Fibroblast of skin of scalp (primary cell): ENCODE data around the gene SNX30.

Experiments used
- DNase-seq: peaks from one replicate; pipeline ENCODE4 v3.0.0-alpha.2; 2013

SNX30 gene

DNA sequence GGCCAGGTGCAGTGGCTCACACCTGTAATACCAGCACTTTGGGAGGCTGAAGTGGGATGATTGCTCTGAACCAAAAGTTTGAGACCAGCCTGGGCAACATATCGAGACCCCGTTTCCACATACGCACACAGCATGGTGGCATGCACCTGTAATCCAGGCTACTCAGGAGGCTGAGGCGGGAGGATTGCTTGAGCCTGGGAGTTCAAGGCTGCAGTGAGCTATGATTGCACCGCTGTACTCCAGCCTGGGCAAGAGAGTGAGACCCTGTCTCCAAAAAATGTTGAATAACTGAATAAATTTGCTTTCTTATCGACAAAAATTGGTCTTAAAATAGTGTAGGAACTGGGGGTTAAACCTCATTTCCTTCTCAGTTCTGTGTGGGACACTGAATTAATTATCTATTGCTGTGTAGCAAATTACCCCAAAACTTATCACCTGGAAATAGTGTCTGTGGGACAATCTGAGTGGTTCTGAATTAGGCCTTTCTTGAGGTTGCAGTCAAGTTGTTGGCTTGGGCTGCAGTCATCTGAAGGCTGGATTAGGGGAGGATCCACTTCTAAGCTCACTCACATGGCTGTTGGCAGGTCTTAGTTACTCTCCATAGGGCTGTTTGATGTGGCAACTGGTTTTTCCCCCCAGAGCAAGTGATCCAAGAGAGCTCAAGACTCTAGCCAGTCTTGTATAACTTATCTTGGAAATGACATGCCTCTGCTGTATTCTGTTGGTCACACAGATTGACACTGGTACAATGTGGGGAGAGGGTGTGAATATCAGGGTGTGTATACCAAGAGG is 2.0 kb downstream of the SNX30 start:
- DNase-seq, result no peak

DNA sequence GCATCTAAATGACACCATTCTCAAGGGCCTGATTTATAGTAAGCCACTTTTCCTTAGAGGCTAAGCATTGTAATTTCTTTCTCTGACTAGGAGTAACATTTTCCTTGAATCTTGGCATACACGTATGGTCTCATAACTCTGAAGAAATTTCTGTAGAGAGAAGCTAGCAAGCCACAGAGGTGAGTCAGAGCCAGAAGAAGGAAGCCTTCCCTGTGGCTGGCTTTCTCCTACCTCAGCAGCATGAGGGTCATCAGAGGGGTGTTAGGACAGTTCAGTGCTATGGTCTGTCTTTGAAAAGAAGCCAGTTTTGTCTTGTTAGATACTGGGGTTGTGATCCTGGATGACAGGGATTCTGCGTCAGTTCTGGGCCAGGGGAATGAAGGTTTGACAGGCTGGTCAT is 3.2 kb downstream of the SNX30 start:
- peak; percentile 80 for DNase-seq

GRCh38 chr9:112754578-112754977 is 4.0 kb downstream of the SNX30 start:
- peak; percentile 63 for DNase-seq

DNA sequence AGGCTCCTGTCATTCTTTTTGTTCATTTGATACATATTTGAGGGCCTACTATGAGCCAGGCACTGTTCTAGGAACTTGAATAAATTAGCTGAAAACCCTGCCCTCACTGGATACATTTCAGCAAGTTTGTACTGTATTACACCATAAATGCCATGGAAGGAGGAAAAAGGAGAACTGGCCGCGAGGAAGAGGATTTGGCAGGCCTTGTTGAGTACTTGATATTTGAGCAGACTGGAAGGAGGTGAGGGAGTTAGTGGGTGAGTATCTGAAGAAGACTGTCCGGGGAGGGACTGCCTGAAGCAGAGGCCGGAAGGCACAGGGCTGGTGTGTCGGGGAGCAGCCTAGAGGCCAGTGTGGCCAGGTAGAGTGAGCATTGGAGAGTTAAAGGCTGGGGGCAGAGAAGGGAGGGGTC is 4.5 kb downstream of the SNX30 start:
- DNase-seq, result no peak

DNA sequence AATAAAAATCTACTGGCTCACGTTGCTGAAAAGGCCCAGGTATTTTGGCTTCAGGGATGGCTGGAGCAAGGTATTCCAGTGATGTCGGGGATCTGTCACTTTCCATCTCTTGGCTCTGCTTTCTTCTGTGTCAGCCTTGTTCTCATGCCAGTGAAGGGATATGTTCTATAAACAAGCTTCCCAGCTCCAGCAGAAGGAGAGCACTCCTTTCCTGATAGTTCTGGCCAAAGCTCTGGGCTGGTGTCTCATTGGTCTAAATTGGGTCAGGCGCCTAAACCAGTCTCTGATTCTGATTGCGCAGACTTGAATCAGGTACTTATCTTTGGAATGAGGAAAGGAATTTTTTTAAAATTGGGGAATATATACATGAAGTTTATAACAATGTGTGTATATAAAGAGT is 5.1 kb downstream of the SNX30 start:
- no peak for DNase-seq

- DNase-seq, result no peak
Observed at GRCh38 chr9:112757282-112757883, 6.8 kb downstream of the SNX30 start.

GRCh38 chr9:112757940-112758339 is 7.4 kb downstream of the SNX30 start:
- DNase-seq, result no peak

GRCh38 chr9:112760821-112761220 is 10.3 kb downstream of the SNX30 start:
- no peak for DNase-seq

DNA sequence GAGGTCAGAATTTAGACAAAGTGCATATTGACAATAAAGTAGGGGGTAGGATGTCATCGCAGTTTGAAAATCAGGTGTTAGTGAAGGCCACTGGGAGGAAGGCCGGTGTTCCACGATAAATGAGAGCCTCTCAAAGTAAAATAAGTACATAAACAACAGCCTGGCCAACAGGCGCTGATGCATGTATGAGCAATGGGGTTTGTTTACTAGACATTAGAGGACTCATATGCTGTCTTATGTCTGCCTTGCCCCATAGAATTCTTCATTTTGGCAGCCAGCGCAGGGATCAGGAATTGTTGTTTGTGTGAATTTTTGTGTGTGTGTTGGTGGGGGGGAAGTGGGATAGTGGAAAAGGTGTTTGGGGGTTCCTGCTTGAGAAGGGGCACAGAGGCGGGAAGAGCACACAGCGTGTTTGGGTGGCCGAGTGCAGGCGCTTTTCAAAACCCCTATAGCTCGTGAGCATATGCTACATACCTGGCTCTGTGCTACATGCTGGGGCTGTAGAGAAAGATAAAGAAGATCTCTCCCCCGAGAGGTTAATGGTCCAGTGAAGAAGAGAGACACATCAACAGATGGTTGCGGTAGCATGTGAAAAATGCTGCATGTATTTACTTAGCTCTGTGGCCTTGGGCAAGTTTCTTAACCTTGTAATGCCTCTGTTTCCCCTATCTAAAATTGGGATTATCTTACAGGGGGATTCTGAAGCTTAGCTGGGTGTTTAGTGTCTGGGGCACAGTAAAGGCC is 11.5 kb downstream of the SNX30 start:
- DNase-seq, result no peak

- DNase-seq, result no peak
Observed at GRCh38 chr9:112762726-112763518, 12.4 kb downstream of the SNX30 start.

DNA sequence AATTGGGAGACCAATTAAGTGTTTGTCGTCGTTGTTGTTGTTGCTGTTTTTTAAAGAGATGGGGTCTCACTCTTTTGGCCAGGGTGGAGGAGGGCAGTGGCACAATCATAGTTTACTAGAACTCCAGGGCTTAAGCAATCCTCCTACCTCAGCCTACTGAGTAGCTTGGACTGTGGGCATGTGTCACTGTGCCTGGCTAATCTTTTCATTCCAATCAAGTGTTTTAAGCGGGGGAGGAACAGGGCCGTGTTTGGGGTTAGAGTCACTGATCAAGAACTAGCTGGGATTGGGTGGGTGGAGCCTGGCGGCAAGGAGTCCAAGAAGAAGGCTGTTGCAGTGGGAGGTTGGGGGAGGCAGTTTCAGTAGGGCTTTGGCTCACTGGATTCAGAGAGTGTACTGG is 13.8 kb downstream of the SNX30 start:
- DNase-seq, result peak; percentile 61

- no peak for DNase-seq
Observed at GRCh38 chr9:112764837-112765236, 14.3 kb downstream of the SNX30 start.

DNA sequence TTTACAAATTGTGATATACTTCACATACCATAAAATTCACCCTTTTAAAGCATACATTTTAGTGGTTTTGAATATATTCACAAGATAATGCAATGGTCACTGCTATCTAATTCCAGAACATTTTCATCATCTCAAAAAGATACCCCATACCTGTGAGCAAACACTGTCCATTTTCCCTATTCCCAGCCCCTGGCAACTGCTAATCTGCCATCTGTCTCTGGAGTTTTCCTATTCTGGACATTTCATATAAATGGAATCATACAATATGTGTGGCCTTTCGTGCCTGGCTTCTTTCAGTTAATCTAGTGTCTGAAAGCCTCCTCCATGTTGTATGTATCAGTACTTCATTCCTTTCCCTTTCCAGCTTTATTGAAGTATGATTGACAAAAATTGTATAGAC is 14.7 kb downstream of the SNX30 start:
- DNase-seq, result no peak

GRCh38 chr9:112771359-112772214 is 21.0 kb downstream of the SNX30 start:
- peak; percentile 67 for DNase-seq

DNA sequence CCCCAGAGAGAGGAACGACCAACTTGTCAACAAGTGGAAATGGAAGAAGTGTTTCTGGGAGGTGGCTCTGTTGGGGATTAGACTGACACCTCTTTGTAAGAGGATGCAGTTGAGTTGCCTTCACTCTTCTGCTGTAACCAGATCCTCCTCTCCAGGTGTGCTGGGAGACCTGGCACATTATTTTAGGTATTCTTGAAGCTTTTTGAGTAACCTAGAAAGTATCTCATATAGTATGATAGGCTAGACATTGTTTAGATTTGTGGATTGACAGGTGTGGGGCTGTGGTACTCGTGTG is 21.6 kb downstream of the SNX30 start:
- no peak for DNase-seq

DNA sequence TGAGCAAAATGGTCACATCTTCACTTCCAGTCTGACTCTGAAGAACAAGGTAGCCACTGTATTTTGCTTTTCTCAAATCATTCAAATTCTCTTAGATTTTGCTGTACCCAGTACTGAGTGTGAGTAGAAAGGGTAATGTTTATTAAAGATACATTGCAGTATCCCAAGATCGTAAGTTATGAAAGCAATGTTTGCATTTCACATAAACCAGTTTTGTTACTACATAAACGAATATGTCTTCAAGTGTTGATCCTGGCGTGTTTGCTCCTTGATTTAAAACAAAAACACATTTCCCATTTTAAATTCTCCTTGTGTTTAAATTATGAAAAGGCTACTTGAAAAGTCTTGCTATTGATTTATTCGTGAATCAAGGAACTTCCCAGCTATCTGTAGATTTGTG is 22.0 kb downstream of the SNX30 start:
- DNase-seq, result no peak

DNA sequence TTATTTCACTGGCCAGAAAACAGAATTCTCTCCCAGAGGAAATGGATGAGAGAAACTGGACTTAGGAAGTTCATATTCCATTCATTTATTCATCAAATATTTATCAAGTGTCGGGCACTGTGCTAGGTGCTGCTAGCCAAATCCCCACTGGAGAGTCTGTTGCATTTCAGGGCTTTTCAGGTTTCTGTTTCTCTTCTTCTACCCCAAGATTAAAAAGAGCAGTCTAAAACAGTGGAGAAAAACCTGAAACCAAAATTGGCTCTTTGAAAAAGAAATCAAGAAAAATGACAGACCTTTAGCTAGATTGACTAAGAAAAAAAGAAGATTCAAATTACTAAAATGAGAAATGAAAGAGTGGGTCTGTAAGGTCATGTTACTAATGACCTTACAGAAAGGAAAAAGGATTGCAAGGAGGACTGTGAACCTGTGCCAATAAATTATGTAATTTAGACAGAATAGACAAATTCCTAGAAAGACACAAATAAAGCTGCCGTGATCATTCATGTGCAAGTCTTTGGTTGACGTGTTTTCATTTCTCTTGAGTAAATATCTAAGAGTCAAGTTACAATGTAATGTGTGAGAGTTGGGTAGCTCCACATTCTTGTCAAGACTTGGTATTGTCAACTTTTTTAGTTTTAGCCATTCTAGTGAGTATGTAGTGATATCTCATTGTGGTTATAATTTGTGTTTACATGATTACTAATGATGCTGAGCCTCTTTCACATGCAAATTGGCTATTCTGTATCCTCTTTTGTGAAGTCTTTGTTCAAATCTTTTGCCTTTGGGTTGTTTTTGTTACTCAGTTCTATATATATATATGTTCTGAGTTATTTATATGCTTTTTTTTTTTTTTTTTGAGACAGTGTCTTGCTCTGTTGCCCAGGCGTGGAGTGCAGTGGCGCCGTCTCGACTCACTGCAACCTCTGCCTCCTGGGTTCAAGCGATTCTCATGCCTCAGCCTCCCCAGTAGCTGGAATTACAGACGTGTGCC is 23.7 kb downstream of the SNX30 start:
- DNase-seq, result no peak

GRCh38 chr9:112777914-112778313 is 27.4 kb downstream of the SNX30 start:
- no peak for DNase-seq

DNA sequence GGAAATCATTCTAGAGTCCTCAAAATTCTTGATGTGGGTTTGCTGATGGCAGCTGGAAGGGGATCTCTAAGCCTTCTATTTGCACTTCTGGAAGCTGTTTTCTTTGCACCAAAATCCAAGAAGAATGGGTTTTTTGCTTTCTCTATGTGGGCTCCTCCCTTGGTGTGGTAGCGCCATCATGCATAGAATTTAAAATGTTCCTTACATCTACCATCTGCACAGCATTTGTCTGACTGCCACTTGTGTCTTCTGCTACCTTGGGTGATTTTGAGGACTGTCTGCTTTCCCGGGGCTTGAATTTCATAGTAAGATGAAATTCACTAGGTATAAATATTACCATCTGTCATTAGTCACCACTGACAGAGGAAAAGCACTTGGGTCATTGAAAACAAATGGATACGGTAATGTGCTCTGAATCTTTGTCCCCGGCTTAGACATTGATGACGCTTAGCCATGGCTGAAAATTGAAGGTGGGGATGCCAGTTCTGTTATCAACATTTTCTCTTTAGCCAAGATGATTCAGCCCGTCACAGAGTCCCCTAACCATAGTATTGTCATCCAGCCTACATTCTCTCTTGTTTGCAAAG is 30.0 kb downstream of the SNX30 start:
- DNase-seq, result no peak

- DNase-seq, result no peak
Observed at GRCh38 chr9:112782218-112782617, 31.7 kb downstream of the SNX30 start.
